Endodermal cell (in vitro differentiated cells): ENCODE results near the gene PARD3B. TPM values are rescaled to one million over a fixed set of nuclear protein-coding genes. Genes with fewer than 3 reads are reported as not detected.

Source experiments
- DNase-seq: peaks from one replicate; pipeline ENCODE4 v3.0.0-alpha.2; 2017
- H3K27ac ChIP-seq: 2 replicates; pipeline ENCODE4 v1.5.1; 2013; ENCODE audit warnings: mild to moderate bottlenecking, low read depth, low read length, moderate library complexity
- H3K27me3 ChIP-seq: 2 replicates; pipeline ENCODE4 v1.6.1; 2013; ENCODE audit warnings: mild to moderate bottlenecking, low read length, moderate library complexity; ENCODE audit not compliant: insufficient read depth, control insufficient read depth, poor library complexity, severe bottlenecking
- H3K36me3 ChIP-seq: 2 replicates; pipeline ENCODE4 v1.7.0; 2013; ENCODE audit warnings: mild to moderate bottlenecking, low read length, moderate library complexity; ENCODE audit not compliant: control insufficient read depth, insufficient read depth
- H3K4me1 ChIP-seq: one replicate; pipeline ENCODE4 v1.7.0; 2013; ENCODE audit warnings: low read length; ENCODE audit not compliant: control insufficient read depth, insufficient read depth
- H3K4me3 ChIP-seq: 2 replicates; pipeline ENCODE4 v1.5.1; 2013; ENCODE audit warnings: mild to moderate bottlenecking, low read length, moderate library complexity
- H3K9ac ChIP-seq: 2 replicates; pipeline ENCODE4 v1.6.1; 2013; ENCODE audit warnings: mild to moderate bottlenecking, low read length, moderate library complexity; ENCODE audit not compliant: poor library complexity, severe bottlenecking; ENCODE audit errors: extremely low read depth
- H3K9me3 ChIP-seq: 2 replicates; pipeline ENCODE4 v1.6.1; 2013; ENCODE audit warnings: mild to moderate bottlenecking, low read length, moderate library complexity; ENCODE audit not compliant: control insufficient read depth
- H3K27ac Mint-ChIP-seq: 2 replicates; pipeline ENCODE4 v1.8.0; 2020; ENCODE audit warnings: mixed read lengths
- H3K27me3 Mint-ChIP-seq: 2 replicates; pipeline ENCODE4 v1.8.0; 2021; ENCODE audit warnings: mild to moderate bottlenecking, mixed read lengths; ENCODE audit not compliant: insufficient read depth
- H3K36me3 Mint-ChIP-seq: 2 replicates; pipeline ENCODE4 v1.8.0; 2020; ENCODE audit warnings: low read depth, mixed read lengths
- H3K4me1 Mint-ChIP-seq: 2 replicates; pipeline ENCODE4 v1.8.0; 2020; ENCODE audit warnings: mixed read lengths
- H3K4me3 Mint-ChIP-seq: 2 replicates; pipeline ENCODE4 v1.8.0; 2020; ENCODE audit warnings: mild to moderate bottlenecking, moderate library complexity, mixed read lengths
- H3K9me3 Mint-ChIP-seq: 2 replicates; pipeline ENCODE4 v1.8.0; 2020; ENCODE audit warnings: mild to moderate bottlenecking, mixed read lengths
- WGBS, 2 experiments: methylation state at CpG; one replicate each; pipeline versions ENCODE4 v1.1.5 to v1.1.7; 2013; ENCODE audit warnings: missing lambda C conversion rate in 2 of 2, mixed read lengths in 1 of 2; ENCODE audit not compliant: insufficient coverage in 1 of 2, insufficient read length in 1 of 2; 5-methylcytosine and 5-hydroxymethylcytosine counted together
- total RNA-seq, 2 donors: library from RNA; stranded (reverse); fragmentation: NEBNext Ultra II Directional in 1 of 2; extraction: Animal tissue kit (Norgen Biotek cat#: 25700) in 1 of 2; gene quantifications; 2 replicates in 1 of 2; 3 replicates in 1 of 2; pipeline ENCODE4 v1.2.1, GENCODE V29; 2021
- TF ChIP-seq, protein P1 (sequence below): fragments of 200-600 bp; sonication (generic); conservative IDR thresholded peaks from 2 replicates; pipeline ENCODE4 v1.5.0; 2021; ENCODE audit warnings: antibody characterized with exemption, mild to moderate bottlenecking

Gene PARD3B
- total RNA-seq, 2 donors from 2014 or later, result 2.5 to 5.6 TPM

DNA sequence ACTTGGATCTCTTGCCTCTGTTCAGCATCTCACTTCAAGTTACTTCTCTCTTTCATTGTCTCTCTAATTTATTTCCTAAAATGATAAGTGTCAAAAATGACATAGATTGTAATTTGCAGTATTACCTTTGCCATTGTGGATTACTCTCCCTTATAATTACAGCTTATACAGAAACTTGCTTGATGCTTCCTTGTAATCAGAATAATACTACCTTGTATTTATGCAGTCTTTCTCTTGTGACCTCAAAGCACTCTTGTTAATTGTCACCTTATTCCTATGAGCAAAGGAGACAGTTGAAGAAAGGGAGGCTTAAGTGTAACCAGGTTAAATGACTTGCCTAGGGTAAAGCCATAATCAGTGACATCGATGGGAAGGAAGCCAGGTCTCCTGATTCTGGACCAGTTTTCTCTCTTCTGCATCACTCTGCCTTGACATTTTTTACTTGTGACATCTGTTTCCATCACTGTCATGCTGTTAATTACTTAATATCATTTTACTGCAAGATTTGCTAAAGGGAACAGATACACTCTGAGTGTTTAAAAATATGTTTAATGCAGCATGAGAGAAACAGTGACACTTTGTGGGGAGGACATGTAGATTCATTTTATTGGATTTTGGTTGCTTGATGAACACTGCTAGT lies 388.6 kb downstream of the PARD3B start:
- Mint-ChIP-seq H3K36me3 (no peaks in the 10 kb centered on the region), H3K4me1 (no peaks in the 10 kb centered on the region), H3K4me3 (no peak overlapping the region), H3K27me3 (no peaks in the 10 kb centered on the region), H3K9me3 (no peaks in the 10 kb centered on the region), H3K27ac (no peak overlapping the region)
- no peaks in the 10 kb centered on the region for H3K4me1 ChIP-seq
- no peak for DNase-seq
- TF ChIP-seq, protein P1, sequence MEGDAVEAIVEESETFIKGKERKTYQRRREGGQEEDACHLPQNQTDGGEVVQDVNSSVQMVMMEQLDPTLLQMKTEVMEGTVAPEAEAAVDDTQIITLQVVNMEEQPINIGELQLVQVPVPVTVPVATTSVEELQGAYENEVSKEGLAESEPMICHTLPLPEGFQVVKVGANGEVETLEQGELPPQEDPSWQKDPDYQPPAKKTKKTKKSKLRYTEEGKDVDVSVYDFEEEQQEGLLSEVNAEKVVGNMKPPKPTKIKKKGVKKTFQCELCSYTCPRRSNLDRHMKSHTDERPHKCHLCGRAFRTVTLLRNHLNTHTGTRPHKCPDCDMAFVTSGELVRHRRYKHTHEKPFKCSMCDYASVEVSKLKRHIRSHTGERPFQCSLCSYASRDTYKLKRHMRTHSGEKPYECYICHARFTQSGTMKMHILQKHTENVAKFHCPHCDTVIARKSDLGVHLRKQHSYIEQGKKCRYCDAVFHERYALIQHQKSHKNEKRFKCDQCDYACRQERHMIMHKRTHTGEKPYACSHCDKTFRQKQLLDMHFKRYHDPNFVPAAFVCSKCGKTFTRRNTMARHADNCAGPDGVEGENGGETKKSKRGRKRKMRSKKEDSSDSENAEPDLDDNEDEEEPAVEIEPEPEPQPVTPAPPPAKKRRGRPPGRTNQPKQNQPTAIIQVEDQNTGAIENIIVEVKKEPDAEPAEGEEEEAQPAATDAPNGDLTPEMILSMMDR, result no peak
- no peaks in the 10 kb centered on the region for H3K9me3 ChIP-seq
- H3K27me3 ChIP-seq, result no peaks in the 10 kb centered on the region
- no peaks in the 10 kb centered on the region for H3K36me3 ChIP-seq
- H3K27ac ChIP-seq, result no peak overlapping the region
- H3K4me3 ChIP-seq, result no peak overlapping the region
- 96% methylated on average over 1 of the region's 1 CpG; no CpG with 5 or more reads in 1 of the 2 experiments for WGBS, 2 experiments
- H3K9ac ChIP-seq, result no peak overlapping the region

DNA sequence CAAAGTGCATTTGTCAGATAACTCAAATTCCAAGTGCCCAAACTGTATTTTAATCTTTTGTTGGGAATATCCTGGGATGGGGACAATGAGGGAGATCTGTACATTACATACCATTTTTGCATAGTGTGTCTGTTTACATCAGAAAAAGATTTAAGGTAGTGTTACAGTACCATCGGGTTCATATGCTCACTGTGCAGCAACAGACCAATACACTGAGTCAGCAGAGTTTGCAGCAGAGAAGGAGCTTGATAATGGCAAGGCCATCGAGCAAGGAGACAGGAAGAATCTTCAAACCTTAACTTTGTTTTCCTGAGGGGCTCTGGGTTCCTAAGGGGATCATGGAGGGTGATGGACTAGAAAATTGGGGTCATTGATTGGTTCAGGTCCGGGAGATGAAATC lies 399.7 kb downstream of the PARD3B start:
- Histone ChIP-seq H3K4me3 (no peak overlapping the region), H3K27me3 (no peaks in the 10 kb centered on the region), H3K27ac (no peak overlapping the region), H3K9me3 (peaks cover 13% of the 10 kb centered on the region), H3K36me3 (no peaks in the 10 kb centered on the region), H3K9ac (no peak overlapping the region), H3K4me1 (no peaks in the 10 kb centered on the region)
- WGBS, 2 experiments, result 94 to 100% methylated on average over 3 of the region's 3 CpGs
- Mint-ChIP-seq H3K27ac (no peak overlapping the region), H3K27me3 (no peaks in the 10 kb centered on the region), H3K36me3 (peaks cover 2% of the 10 kb centered on the region), H3K4me3 (no peak overlapping the region), H3K9me3 (peaks cover 14% of the 10 kb centered on the region), H3K4me1 (peaks cover 4% of the 10 kb centered on the region)
- TF ChIP-seq, protein P1, result no peak
- DNase-seq, result no peak

DNA sequence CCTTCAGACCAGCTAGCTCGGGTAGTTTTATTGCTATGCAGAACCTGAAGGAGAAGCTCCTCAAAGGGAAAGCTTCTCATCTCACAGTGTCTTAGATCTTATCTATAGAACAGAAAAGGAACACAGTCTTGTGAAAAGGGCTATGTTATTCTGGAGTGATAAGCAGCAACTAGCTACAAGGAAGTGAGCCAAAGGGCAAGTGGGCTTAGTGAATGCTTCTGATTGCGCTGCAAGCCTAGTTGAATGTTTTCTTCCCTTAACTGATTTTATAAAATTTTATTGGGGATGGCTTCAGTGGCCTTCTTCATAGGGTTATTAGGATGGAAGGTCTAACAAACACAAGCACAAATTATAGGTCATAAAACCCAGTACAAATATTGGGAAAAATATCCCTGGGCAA lies 400.1 kb downstream of the PARD3B start:
- no peaks in the 10 kb centered on the region for H3K27me3 ChIP-seq
- no peaks in the 10 kb centered on the region for H3K4me1 ChIP-seq
- 99 to 100% methylated on average over 1 to 2 of the region's 2 CpGs for WGBS, 2 experiments
- no peak overlapping the region for H3K9ac ChIP-seq
- no peaks in the 10 kb centered on the region for H3K27me3 Mint-ChIP-seq
- no peak overlapping the region for H3K4me3 Mint-ChIP-seq
- peaks cover 4% of the 10 kb centered on the region for H3K4me1 Mint-ChIP-seq
- no peak overlapping the region for H3K4me3 ChIP-seq
- H3K27ac ChIP-seq, result no peak overlapping the region
- H3K9me3 ChIP-seq, result peaks cover 13% of the 10 kb centered on the region
- H3K9me3 Mint-ChIP-seq, result peaks cover 14% of the 10 kb centered on the region
- no peak overlapping the region for H3K27ac Mint-ChIP-seq
- peaks cover 2% of the 10 kb centered on the region for H3K36me3 Mint-ChIP-seq
- TF ChIP-seq, protein P1, result no peak
- DNase-seq, result no peak
- H3K36me3 ChIP-seq, result no peaks in the 10 kb centered on the region
